ENCODE measurements around the gene FBXO10. TPM values are rescaled to one million over a fixed set of nuclear protein-coding genes. Genes with fewer than 3 reads are reported as not detected.

The FBXO10 gene
- total RNA-seq, 1 donor from 2014 or later = 2.9 TPM

DNA sequence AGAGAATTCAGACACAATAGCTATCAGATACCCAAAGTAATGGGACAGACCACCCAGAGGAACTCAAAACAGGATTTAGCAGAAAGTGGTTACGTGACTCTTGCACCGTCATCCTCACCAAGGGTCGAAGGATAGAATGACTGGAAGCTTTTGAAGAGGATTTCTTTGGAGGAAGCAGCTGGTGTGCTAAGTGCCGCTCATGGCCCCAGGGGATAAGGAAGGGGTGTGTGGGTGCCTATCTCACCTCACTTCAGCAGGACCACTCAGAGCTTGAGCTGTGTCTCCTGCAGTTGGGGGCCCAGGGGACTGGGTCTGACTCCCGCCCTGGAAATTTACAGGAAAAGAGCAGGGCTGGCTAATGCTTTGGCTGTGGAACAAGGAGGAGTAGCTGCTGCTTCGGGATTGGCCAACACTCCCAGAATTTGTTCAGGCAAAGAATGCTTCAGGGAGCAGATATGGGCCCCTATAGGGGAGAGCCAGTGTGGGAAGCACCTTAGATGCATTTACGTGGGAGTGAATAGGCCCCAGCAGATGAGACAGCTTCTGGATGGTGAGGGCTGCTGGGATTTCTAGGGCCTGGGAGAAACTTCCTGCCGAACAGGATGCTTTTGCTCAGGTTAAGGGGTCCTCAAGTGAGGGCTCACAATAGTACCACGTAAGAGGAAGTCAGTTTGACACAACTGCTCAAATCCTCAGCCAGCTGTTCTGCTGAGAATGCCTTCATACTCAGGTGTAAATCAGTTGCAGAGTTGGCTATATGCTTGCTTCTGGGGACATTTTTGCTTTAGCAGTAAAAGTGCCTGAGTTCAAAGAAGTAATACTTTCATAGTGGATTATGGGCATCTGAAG, 45.3 kb upstream of the FBXO10 start:
- H3K4me3 ChIP-seq (ENCODE audit: low read depth, low read length) = no peak overlapping the region
- TF ChIP-seq, protein P1, sequence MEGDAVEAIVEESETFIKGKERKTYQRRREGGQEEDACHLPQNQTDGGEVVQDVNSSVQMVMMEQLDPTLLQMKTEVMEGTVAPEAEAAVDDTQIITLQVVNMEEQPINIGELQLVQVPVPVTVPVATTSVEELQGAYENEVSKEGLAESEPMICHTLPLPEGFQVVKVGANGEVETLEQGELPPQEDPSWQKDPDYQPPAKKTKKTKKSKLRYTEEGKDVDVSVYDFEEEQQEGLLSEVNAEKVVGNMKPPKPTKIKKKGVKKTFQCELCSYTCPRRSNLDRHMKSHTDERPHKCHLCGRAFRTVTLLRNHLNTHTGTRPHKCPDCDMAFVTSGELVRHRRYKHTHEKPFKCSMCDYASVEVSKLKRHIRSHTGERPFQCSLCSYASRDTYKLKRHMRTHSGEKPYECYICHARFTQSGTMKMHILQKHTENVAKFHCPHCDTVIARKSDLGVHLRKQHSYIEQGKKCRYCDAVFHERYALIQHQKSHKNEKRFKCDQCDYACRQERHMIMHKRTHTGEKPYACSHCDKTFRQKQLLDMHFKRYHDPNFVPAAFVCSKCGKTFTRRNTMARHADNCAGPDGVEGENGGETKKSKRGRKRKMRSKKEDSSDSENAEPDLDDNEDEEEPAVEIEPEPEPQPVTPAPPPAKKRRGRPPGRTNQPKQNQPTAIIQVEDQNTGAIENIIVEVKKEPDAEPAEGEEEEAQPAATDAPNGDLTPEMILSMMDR (conservative IDR thresholded peaks at IDR 0.05; ENCODE audit: low read depth, low read length) = no peak
- DNase-seq (ENCODE audit: low read depth) = no peak

DNA sequence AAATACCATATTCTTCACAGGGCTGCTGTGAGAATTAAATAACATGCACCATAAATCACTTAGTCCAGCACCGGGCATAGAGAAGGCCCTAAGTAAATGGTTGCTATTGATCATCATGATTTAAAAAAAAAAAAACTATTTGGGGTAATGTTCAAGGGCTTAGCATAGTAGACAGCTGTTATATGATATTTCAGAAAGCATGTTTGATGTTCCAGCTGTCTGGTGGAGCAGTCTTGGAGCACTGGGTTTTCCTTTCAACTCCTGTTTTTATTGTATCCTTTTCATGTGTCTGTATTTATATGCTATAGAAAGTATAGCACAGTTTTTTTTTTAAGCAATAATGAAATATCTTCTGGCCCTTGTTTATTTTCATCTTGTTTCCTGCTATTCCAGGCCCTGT, 44.2 kb upstream of the FBXO10 start:
- H3K4me3 ChIP-seq (ENCODE audit: low read depth, low read length) = no peak overlapping the region
- TF ChIP-seq, protein P1 (conservative IDR thresholded peaks at IDR 0.05; ENCODE audit: low read depth, low read length) = no peak
- no peak for DNase-seq (ENCODE audit: low read depth)

DNA sequence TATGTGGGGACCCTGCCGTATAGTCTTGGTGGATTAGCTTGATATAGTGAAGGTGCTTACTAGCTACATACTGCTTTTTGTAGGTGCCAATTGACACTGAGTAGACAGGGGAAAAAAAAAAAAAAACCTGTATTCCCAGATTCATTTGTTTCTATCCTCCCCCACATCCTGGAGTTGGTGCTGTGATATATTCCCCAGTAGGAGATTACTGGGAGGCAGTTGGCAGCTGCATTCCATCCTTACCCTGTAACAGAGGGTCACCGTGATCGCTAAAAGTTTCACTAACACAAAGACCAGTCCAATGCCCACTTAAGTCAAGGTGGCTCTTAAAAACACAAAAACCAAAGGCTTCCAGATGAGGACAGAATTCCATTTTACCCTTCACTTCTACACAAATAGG, 43.6 kb upstream of the FBXO10 start:
- no peak for DNase-seq (ENCODE audit: low read depth)
- H3K4me3 ChIP-seq (ENCODE audit: low read depth, low read length) = no peak overlapping the region
- TF ChIP-seq, protein P1 (conservative IDR thresholded peaks at IDR 0.05; ENCODE audit: low read depth, low read length) = no peak

DNA sequence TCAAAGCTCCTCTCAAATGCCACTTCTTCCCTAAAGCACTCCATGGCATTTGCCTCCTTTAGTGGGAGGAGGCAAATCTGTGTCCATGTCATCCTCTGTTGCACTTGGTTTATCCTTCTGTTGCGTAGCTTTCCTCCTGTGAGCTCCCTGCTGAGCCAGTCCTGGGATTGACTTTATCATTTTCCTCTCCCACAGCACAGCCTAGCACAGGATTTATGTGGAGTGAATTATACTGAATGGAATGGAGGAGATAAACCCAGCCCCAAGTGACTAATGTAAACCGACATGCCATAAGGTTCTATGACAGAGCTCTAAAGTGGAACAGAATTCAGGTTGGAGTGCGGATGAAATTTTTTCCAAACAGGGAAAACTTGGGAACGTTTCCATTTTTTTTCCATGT, 42.6 kb upstream of the FBXO10 start:
- H3K4me3 ChIP-seq (ENCODE audit: low read depth, low read length) = no peak overlapping the region
- DNase-seq (ENCODE audit: low read depth) = no peak
- TF ChIP-seq, protein P1 (conservative IDR thresholded peaks at IDR 0.05; ENCODE audit: low read depth, low read length) = no peak

DNA sequence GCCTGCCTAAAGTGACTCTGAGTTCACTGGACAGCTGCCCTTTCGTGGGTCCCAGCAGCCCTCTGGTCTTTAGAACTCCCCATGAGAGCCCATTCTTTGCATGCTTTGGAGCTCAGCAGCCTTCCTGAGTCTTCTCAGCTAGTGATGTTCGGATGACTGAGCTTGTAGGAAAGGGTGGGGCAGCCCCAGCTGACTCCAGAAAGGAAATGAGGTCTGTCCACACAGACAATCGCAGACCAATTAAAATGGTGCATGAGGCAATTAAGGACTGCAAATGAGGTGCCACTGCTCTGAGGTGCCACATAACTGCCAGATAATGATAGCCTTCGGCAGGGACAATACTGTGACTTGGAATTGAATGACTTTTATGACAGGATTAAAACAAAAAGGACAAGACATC, 41.7 kb upstream of the FBXO10 start:
- no peak overlapping the region for H3K4me3 ChIP-seq (ENCODE audit: low read depth, low read length)
- TF ChIP-seq, protein P1 (conservative IDR thresholded peaks at IDR 0.05; ENCODE audit: low read depth, low read length) = no peak
- no peak for DNase-seq (ENCODE audit: low read depth)

DNA sequence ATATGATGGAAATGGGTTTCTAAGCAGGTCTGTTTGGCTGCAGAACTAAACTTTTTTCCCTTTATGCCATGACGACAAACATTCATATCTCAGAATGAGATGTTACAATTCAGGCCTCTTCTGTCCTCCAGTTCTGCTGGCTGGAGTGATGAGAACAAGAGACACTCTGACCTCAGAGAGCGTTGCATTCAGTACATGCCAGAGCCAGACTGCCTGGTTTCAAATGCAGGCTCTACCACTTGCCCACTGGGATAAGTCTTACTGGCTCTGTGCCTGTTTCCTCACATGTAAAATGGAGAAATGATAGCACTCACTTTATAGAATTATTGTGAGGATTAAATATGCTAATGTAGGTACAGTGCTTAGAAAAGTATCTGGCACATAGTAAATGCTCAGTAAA, 41.0 kb upstream of the FBXO10 start:
- H3K4me3 ChIP-seq (ENCODE audit: low read depth, low read length) = no peak overlapping the region
- DNase-seq (ENCODE audit: low read depth) = no peak
- TF ChIP-seq, protein P1 (conservative IDR thresholded peaks at IDR 0.05; ENCODE audit: low read depth, low read length) = no peak

DNA sequence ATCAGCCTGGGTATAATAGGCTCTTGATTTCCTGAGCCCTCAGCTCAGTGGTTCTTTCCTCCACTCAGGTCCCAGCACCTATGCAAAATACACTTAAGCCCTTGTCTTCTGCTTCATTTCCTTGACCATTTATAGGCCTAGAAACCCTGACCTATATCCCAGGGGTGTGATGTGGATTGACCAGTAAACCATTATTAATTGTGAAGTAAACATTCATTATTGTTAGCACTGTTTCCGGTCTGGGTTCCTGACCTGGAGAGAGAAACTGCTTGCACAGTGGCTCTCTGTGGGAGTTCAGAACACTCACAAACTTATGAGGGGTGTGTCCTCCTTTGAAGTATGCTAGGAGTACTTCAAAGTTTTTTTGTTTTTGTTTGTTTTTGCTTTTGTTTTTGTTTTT, 35.8 kb upstream of the FBXO10 start:
- DNase-seq (ENCODE audit: low read depth) = no peak
- TF ChIP-seq, protein P1 (conservative IDR thresholded peaks at IDR 0.05; ENCODE audit: low read depth, low read length) = no peak
- H3K4me3 ChIP-seq (ENCODE audit: low read depth, low read length) = no peak overlapping the region
